Glutamatergic neuron (in vitro differentiated cells): ENCODE measurements around the gene ATG5. TPM values are rescaled to one million over a fixed set of nuclear protein-coding genes. Genes with fewer than 3 reads are reported as not detected.

ENCODE experiments used
- DNase-seq: peaks from one replicate; pipeline ENCODE4 v3.0.0; 2022
- H3K27ac Mint-ChIP-seq: one replicate; pipeline ENCODE4 v1.8.0; 2020; ENCODE audit warnings: mild to moderate bottlenecking, mixed read lengths, inconsistent platforms; ENCODE audit not compliant: unreplicated experiment
- H3K27me3 Mint-ChIP-seq: one replicate; pipeline ENCODE4 v1.8.0; 2020; ENCODE audit warnings: mild to moderate bottlenecking, moderate library complexity, mixed read lengths, inconsistent platforms; ENCODE audit not compliant: unreplicated experiment
- H3K36me3 Mint-ChIP-seq: one replicate; pipeline ENCODE4 v1.8.0; 2020; ENCODE audit warnings: mild to moderate bottlenecking, mixed read lengths, inconsistent platforms; ENCODE audit not compliant: unreplicated experiment
- H3K4me1 Mint-ChIP-seq: one replicate; pipeline ENCODE4 v1.8.0; 2020; ENCODE audit warnings: mild to moderate bottlenecking, low read depth, mixed read lengths, inconsistent platforms; ENCODE audit not compliant: unreplicated experiment
- H3K4me3 Mint-ChIP-seq: one replicate; pipeline ENCODE4 v1.8.0; 2020; ENCODE audit warnings: mild to moderate bottlenecking, mixed read lengths, inconsistent platforms; ENCODE audit not compliant: unreplicated experiment
- H3K9me3 Mint-ChIP-seq: one replicate; pipeline ENCODE4 v1.8.0; 2020; ENCODE audit warnings: mild to moderate bottlenecking, moderate library complexity, mixed read lengths, inconsistent platforms; ENCODE audit not compliant: unreplicated experiment
- total RNA-seq: library from RNA; stranded (reverse); fragmentation: NEBNext Ultra II Directional; extraction: Animal tissue kit (Norgen Biotek cat#: 25700); gene quantifications from one replicate; pipeline ENCODE4 v1.2.1, GENCODE V29; 2021; ENCODE audit not compliant: unreplicated experiment
- TF ChIP-seq, protein P1 (sequence below): fragments of 200-600 bp; sonication (generic); IDR thresholded peaks from one replicate; pipeline ENCODE4 v1.5.0; 2021; ENCODE audit not compliant: partially characterized antibody, unreplicated experiment

ATG5 gene
- total RNA-seq, 1 donor from 2014 or later = 24.8 TPM

DNA sequence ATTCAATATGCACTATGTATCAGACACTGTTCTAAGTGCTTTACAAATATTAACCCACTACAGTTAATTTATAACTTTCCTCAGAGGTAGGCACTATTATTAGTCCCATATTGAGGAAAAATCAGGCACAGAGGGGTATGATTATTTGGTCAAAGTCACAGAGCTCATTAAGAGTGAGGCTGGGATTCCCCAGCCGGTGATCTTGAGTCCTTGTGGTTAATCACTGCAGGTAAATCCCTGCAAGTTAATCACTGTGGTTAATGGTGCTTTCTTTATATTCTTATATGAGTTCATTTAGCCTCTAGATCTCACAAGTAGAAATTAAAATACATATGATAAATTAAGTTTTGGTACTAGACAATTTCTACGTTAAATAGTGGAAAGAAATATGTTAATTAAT, 44.2 kb upstream of the ATG5 start:
- Mint-ChIP-seq H3K27ac (no peak overlapping the region), H3K4me3 (no peak overlapping the region), H3K27me3 (peaks cover 1% of the 10 kb centered on the region), H3K4me1 (no peaks in the 10 kb centered on the region), H3K9me3 (no peaks in the 10 kb centered on the region), H3K36me3 (no peaks in the 10 kb centered on the region)
- TF ChIP-seq, protein P1, sequence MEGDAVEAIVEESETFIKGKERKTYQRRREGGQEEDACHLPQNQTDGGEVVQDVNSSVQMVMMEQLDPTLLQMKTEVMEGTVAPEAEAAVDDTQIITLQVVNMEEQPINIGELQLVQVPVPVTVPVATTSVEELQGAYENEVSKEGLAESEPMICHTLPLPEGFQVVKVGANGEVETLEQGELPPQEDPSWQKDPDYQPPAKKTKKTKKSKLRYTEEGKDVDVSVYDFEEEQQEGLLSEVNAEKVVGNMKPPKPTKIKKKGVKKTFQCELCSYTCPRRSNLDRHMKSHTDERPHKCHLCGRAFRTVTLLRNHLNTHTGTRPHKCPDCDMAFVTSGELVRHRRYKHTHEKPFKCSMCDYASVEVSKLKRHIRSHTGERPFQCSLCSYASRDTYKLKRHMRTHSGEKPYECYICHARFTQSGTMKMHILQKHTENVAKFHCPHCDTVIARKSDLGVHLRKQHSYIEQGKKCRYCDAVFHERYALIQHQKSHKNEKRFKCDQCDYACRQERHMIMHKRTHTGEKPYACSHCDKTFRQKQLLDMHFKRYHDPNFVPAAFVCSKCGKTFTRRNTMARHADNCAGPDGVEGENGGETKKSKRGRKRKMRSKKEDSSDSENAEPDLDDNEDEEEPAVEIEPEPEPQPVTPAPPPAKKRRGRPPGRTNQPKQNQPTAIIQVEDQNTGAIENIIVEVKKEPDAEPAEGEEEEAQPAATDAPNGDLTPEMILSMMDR = no peak
- no peak for DNase-seq

DNA sequence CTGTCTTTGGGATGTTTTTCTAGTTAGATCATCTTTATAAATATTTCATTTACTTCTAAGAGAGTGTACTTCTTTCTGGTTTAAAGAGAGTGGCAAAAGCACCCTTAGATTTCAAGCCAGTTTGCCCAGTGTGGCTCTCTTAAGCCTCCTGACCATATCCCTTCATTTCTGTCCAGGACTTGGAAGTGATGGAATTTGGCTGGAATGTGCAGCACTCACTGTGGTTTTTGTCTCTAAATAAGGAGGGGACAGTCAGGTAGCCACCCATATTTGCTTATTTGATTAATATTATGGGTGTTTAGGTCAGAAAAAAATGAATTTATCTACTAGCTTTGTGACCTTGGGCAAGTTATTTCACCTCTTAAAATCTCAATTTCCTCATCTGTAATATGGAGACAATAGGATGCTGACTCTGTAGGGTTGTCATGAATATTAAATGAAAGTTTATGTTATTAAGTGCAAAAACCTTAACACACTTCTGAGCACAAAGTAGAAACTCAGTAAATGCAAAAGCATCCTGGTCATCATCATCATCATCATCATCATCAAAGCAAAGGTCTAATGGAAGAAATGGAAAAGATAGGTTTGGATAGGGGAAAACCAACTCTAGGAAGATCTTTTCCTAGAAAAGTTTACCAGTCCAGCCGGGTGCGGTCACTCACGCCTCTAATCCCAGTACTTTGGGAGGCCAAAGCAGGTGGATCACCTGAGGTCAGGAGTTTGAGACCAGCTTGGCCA, 38.0 kb upstream of the ATG5 start:
- TF ChIP-seq, protein P1 = no peak
- Mint-ChIP-seq H3K9me3 (peaks cover 5% of the 10 kb centered on the region), H3K4me1 (peaks cover 4% of the 10 kb centered on the region), H3K4me3 (no peak overlapping the region), H3K36me3 (no peaks in the 10 kb centered on the region), H3K27ac (no peak overlapping the region), H3K27me3 (peaks cover 12% of the 10 kb centered on the region)
- no peak for DNase-seq

DNA sequence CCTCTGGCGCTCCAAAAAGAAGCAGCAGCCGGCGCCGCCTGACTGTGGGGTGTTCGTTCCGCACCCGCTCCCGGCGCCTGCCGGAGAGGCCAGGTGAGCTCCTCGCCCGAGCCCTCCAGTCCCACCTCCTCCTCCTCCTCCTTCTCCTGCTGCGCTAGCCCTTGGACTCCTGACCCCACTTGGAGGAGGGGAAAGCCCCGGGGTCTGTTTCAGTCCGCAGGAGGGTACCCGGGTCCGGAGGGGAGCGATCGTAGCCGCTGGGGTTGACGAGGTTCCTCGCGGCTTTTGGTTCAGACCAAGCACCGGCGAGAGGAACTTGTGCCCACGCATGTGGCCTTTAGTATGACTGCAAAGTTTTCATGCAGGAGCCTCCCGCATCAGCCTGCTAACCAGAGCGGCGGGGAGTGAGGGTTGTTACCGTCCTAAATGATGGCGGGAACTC, 35.5 kb upstream of the ATG5 start:
- Mint-ChIP-seq H3K4me1 (peaks cover 4% of the 10 kb centered on the region), H3K27ac (no peak overlapping the region), H3K4me3 (peak overlapping the region; percentile 82)

DNA sequence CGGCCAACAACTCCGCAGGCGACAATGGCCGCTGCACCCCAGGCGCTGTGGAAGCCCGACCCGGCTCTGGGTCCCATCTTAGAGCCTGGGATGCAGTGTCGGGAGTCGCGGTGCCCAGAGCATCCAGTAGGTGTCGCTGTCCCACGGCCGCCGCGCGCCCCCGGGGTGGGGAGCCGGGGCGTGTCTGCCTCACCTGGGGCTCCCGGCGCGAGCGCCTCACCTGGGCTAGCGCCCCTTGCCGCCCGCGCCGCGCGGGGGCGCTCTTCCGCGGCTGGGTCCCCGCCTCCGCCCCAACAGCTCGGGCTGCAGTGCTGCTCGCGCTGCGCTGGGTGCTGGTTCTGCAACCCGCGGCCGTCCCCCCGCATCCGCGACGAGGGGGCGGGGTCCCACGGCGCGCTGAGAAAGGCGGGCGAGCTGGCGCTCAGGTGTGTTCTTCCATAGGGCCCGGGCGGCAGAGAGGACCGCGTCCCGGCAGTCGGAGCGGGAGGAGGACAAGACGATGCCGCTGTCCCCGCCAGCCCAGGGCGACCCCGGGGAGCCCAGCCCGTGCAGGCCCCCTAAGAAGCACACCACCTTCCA, 34.9 kb upstream of the ATG5 start, which contains the start of gene CRYBG1:
TSS of gene CRYBG1 (plus strand) at position 308 of the 579 bp plus-strand sequence. CDS start at position 500, 192 bp downstream.
- peak; percentile 78 for DNase-seq
- H3K36me3 Mint-ChIP-seq = no peaks in the 10 kb centered on the region
- H3K27ac Mint-ChIP-seq = no peak within 1 kb of the TSS
- peaks cover 12% of the 10 kb centered on the region for H3K27me3 Mint-ChIP-seq
- peaks cover 5% of the 10 kb centered on the region for H3K9me3 Mint-ChIP-seq
- peak within 1 kb of the TSS; percentile 89 for H3K4me3 Mint-ChIP-seq
- TF ChIP-seq, protein P1 = peak; percentile 97
- peaks cover 4% of the 10 kb centered on the region for H3K4me1 Mint-ChIP-seq

More for the DNA sequence above, 35.5 kb upstream of the ATG5 start:
- peak; percentile 21 for DNase-seq
- no peaks in the 10 kb centered on the region for H3K36me3 Mint-ChIP-seq
- TF ChIP-seq, protein P1 = no peak
- peaks cover 12% of the 10 kb centered on the region for H3K27me3 Mint-ChIP-seq
- H3K9me3 Mint-ChIP-seq = peaks cover 5% of the 10 kb centered on the region

DNA sequence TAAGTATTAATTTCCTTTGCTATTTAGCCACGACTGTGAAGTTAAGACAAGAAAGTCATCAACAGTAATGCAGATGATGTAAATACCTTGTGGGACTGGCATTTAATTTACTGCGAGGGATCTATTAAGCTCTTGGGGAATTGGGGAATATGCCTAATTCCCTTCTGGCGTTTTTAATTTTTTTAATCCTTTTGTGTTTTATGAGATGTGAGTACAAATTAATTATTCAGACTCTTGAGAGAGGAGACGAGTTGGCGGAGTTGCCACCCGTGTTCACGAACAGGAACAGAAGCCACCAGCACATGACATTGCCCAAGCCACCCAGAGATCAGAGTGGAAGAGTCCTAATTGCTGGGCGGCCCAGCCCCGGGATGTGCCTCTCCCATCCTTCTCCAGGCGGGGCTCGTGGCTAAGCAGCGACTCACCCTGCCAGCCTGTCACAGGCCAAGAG, 34.4 kb upstream of the ATG5 start:
- Mint-ChIP-seq H3K9me3 (peaks cover 5% of the 10 kb centered on the region), H3K4me1 (peaks cover 4% of the 10 kb centered on the region), H3K27me3 (peaks cover 14% of the 10 kb centered on the region), H3K27ac (no peak overlapping the region), H3K36me3 (no peaks in the 10 kb centered on the region), H3K4me3 (peak overlapping the region; percentile 89)
- no peak for DNase-seq
- TF ChIP-seq, protein P1 = no peak
